Neuron (in vitro differentiated cells): ENCODE data around the gene ARID1A.
A peak's percentile ranks its signal among the peaks of the same experiment; 100 is the strongest.

Source experiments
- H2AFZ ChIP-seq: one replicate; pipeline ENCODE4 v1.6.1; 2013; ENCODE audit warnings: low read depth, mild to moderate bottlenecking, inconsistent platforms, low read length, moderate library complexity
- H3K27me3 ChIP-seq: one replicate; pipeline ENCODE4 v1.6.1; 2013; ENCODE audit warnings: low read length; ENCODE audit not compliant: insufficient read depth
- H3K36me3 ChIP-seq: one replicate; pipeline ENCODE4 v1.6.1; 2013; ENCODE audit warnings: low read length; ENCODE audit not compliant: insufficient read depth
- H3K4me1 ChIP-seq: one replicate; pipeline ENCODE4 v1.6.1; 2013; ENCODE audit warnings: low read length; ENCODE audit not compliant: insufficient read depth
- H3K4me3 ChIP-seq: 2 replicates; pipeline ENCODE4 v1.5.1; 2013; ENCODE audit warnings: mild to moderate bottlenecking, low read length, moderate library complexity
- H3K9me3 ChIP-seq: one replicate; pipeline ENCODE4 v1.6.1; 2013; ENCODE audit warnings: low read length

The ARID1A gene

DNA sequence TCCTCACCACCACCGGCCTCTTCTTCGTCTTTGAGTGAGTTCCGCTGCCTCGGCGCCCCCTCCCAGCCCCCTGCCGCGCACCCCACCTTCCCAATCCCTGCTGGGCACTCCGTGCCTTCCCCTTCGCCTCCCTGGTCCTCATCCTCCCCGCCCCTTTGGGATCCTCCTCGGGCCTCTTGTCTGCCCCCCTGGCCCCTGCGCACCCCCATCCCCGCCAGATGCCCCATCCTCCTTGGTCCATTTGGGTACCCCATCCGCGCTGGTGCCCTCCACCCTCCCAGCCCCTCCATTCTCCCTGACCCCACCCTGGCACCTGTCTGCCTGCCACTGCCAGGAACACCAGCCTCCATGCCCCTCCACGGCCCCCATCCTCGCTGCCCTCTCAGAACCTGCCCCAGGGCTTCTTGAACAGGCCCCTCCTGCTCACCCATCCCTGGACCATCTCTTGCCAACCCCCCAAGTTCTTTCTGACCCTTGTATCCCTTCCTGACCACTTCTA, 131.3 kb downstream of the ARID1A start:
- no peaks in the 10 kb centered on the region for H3K9me3 ChIP-seq
- no peak overlapping the region for H2AFZ ChIP-seq
- peaks cover 17% of the 10 kb centered on the region for H3K4me1 ChIP-seq
- H3K4me3 ChIP-seq: peak overlapping the region; percentile 78
- peaks cover 21% of the 10 kb centered on the region for H3K36me3 ChIP-seq
- H3K27me3 ChIP-seq: no peaks in the 10 kb centered on the region

DNA sequence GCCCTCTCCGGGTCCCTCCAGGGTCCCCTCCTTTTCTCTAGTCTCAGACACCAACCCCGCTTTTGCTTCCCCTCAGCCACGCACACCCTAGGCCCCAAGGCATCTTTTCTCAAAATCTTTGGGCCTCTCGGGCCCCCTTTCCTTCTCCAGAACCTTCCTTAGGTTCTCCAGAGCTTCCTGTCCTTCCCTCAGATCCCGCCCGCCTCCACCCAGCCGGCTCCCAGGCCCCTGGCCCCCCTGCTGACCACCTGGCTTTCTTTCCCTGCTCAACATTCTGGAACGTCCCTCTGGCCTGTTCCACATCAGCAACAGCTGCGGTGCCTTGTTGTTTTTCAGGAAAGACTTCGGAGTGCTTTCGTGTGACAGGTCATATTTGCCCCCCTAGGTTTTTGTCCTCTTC, 131.8 kb downstream of the ARID1A start:
- Histone ChIP-seq H3K4me1 (peaks cover 17% of the 10 kb centered on the region), H3K36me3 (peaks cover 25% of the 10 kb centered on the region), H3K27me3 (no peaks in the 10 kb centered on the region), H2AFZ (no peak overlapping the region), H3K9me3 (no peaks in the 10 kb centered on the region), H3K4me3 (peak overlapping the region; percentile 78)

DNA sequence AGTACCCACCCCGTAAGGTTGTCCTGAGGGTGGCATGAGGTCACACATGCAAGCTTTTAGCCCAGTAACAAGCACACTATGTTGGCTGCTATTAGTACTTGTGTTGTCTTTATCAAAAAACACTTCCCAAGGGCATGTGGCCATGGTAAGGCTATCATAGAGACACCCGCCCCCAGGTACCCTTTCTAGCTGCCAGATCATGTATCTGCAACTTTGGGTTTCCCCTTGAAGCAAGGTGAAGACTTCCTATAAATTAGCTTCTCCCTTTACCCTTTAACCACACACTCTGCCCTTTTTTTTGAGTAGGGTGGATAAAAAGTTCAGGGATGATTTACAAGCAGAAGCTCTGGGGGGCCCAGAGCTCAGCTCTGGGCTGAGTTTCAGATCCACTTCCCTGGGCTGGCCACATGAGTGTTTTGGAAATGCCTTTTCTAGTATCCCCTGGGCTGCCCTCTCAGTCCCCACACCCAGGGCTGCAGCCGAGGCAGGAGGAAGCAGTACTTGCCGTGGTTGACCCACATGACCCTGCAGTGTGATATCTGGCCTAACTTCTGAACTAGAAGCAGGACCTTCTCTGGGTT, 132.7 kb downstream of the ARID1A start:
- no peak overlapping the region for H3K4me3 ChIP-seq
- H3K9me3 ChIP-seq: no peaks in the 10 kb centered on the region
- peaks cover 33% of the 10 kb centered on the region for H3K36me3 ChIP-seq
- no peak overlapping the region for H2AFZ ChIP-seq
- H3K4me1 ChIP-seq: peaks cover 17% of the 10 kb centered on the region
- no peaks in the 10 kb centered on the region for H3K27me3 ChIP-seq

DNA sequence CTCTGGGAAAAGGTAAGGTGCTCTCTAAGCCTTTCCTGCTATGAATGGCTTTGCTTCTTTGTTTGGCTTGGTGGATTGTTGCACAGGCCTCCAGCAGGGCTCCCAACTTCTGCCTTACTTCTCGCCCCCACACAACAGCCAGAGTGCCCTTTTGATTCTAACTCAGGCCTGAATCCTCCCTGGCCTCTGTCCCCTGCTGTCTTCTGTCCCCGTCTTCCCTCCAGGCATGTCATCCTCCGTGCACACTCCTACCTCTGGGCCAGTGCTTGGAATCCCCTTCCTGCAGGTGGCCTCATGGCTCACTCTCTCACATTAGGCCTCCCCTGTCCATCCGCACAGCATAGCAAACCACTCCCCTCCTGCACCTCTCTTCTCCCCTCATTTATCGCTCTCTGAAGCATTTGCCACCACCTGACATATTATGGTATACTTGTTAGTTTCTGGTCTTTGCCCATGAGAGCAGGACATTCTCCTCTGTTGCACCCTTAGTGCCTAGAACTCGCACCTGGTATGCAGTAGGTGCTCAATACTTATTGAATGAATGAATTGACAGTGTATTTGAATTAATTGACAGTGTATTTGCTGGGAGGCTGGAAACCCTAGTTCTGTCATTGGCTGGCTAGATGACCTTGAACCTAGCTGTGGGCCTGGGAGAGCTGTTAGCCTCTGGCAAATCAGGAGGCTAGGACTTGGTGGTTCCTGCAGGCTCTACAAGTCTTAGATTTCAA, 133.5 kb downstream of the ARID1A start:
- Histone ChIP-seq H3K9me3 (no peaks in the 10 kb centered on the region), H2AFZ (no peak overlapping the region), H3K36me3 (peaks cover 42% of the 10 kb centered on the region), H3K27me3 (no peaks in the 10 kb centered on the region), H3K4me3 (no peak overlapping the region), H3K4me1 (peaks cover 17% of the 10 kb centered on the region)

DNA sequence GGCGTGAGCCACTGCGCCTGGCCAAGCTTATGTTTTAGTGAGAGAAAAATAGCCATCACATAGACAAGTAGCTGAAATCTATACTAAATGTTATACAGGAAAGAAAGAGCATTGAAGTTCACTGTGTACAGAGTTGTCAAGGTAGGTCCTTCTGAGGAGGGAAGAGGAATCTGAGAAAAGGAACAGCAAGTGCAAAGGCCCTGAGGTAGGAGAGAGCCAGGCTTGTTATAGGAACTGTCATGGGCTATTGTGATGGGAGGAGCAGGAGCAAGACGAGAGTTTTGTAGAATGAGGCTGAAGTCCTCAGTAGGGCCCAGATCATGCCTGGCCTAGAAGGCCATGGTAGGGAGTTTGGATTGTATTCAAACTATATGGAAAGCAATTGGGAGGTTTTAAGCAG, 135.2 kb downstream of the ARID1A start:
- no peak overlapping the region for H2AFZ ChIP-seq
- H3K27me3 ChIP-seq: no peaks in the 10 kb centered on the region
- no peak overlapping the region for H3K4me3 ChIP-seq
- no peaks in the 10 kb centered on the region for H3K9me3 ChIP-seq
- peaks cover 56% of the 10 kb centered on the region for H3K36me3 ChIP-seq
- peaks cover 16% of the 10 kb centered on the region for H3K4me1 ChIP-seq
